ENCODE measurements around the gene AGBL1.

The AGBL1 gene

GRCh38 chr15:86275361-86275760 lies 195.7 kb downstream of the AGBL1 start:
- Histone ChIP-seq H3K4me1 (ENCODE audit: low read depth, poor library complexity, severe bottlenecking) (no peaks in the 10 kb centered on the region), H3K36me3 (ENCODE audit: insufficient read depth) (no peaks in the 10 kb centered on the region), H3K4me3 (IDR thresholded peaks at IDR 0.05; ENCODE audit: insufficient read depth, low read depth, low read length) (no peak overlapping the region), H4K20me1 (ENCODE audit: insufficient read depth) (no peaks in the 10 kb centered on the region), H3K9ac (no peak overlapping the region), H3K27me3 (ENCODE audit: insufficient read depth, low read depth) (no peaks in the 10 kb centered on the region), H3K4me2 (no peak overlapping the region), H3K27ac (no peak overlapping the region), H3K79me2 (ENCODE audit: insufficient read depth, low read depth) (no peaks in the 10 kb centered on the region), H2AFZ (ENCODE audit: low read depth) (no peak overlapping the region)
- TF ChIP-seq, protein P1, sequence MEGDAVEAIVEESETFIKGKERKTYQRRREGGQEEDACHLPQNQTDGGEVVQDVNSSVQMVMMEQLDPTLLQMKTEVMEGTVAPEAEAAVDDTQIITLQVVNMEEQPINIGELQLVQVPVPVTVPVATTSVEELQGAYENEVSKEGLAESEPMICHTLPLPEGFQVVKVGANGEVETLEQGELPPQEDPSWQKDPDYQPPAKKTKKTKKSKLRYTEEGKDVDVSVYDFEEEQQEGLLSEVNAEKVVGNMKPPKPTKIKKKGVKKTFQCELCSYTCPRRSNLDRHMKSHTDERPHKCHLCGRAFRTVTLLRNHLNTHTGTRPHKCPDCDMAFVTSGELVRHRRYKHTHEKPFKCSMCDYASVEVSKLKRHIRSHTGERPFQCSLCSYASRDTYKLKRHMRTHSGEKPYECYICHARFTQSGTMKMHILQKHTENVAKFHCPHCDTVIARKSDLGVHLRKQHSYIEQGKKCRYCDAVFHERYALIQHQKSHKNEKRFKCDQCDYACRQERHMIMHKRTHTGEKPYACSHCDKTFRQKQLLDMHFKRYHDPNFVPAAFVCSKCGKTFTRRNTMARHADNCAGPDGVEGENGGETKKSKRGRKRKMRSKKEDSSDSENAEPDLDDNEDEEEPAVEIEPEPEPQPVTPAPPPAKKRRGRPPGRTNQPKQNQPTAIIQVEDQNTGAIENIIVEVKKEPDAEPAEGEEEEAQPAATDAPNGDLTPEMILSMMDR (conservative IDR thresholded peaks at IDR 0.05; ENCODE audit: low read depth, low read length): no peak

GRCh38 chr15:86278586-86278985 lies 198.9 kb downstream of the AGBL1 start:
- Histone ChIP-seq H2AFZ (ENCODE audit: low read depth) (no peak overlapping the region), H3K79me2 (ENCODE audit: insufficient read depth, low read depth) (no peaks in the 10 kb centered on the region), H3K36me3 (ENCODE audit: insufficient read depth) (no peaks in the 10 kb centered on the region), H3K4me1 (ENCODE audit: low read depth, poor library complexity, severe bottlenecking) (no peaks in the 10 kb centered on the region), H3K9ac (no peak overlapping the region), H3K27ac (no peak overlapping the region), H3K27me3 (ENCODE audit: insufficient read depth, low read depth) (no peaks in the 10 kb centered on the region), H3K4me2 (no peak overlapping the region), H3K4me3 (IDR thresholded peaks at IDR 0.05; ENCODE audit: insufficient read depth, low read depth, low read length) (no peak overlapping the region), H4K20me1 (ENCODE audit: insufficient read depth) (no peaks in the 10 kb centered on the region)
- TF ChIP-seq, protein P1 (conservative IDR thresholded peaks at IDR 0.05; ENCODE audit: low read depth, low read length): no peak

- Histone ChIP-seq H2AFZ (ENCODE audit: low read depth) (no peak overlapping the region), H4K20me1 (ENCODE audit: insufficient read depth) (no peaks in the 10 kb centered on the region), H3K27me3 (ENCODE audit: insufficient read depth, low read depth) (no peaks in the 10 kb centered on the region), H3K27ac (no peak overlapping the region), H3K36me3 (ENCODE audit: insufficient read depth) (no peaks in the 10 kb centered on the region), H3K4me1 (ENCODE audit: low read depth, poor library complexity, severe bottlenecking) (no peaks in the 10 kb centered on the region), H3K4me3 (IDR thresholded peaks at IDR 0.05; ENCODE audit: insufficient read depth, low read depth, low read length) (no peak overlapping the region), H3K9ac (no peak overlapping the region), H3K79me2 (ENCODE audit: insufficient read depth, low read depth) (no peaks in the 10 kb centered on the region), H3K4me2 (no peak overlapping the region)
- TF ChIP-seq, protein P1 (conservative IDR thresholded peaks at IDR 0.05; ENCODE audit: low read depth, low read length): no peak
These were observed 205.0 kb downstream of the AGBL1 start for GRCh38 chr15:86284635-86285034.

DNA sequence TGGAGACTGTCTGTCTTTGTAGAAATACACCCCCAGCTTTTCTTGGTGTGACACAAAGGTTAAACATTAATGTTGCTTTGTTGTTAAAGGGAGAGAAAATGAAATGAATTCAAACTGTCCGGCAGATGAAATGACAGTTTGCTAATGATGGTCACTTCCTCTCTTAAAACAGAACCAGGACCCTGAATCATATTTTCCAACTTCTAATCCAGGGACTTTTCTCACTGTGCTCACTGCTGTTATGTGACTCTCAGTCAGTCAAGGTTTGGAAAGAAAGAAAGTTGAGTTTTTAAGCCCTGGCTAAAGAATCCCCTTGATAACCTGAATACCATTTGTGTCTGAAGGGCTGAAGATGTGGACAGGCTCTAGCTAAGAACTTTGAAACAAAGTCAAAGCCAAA lies 215.8 kb downstream of the AGBL1 start:
- no peaks in the 10 kb centered on the region for H3K79me2 ChIP-seq (ENCODE audit: insufficient read depth, low read depth)
- H3K36me3 ChIP-seq (ENCODE audit: insufficient read depth): no peaks in the 10 kb centered on the region
- H3K9ac ChIP-seq: no peak overlapping the region
- H3K4me3 ChIP-seq (IDR thresholded peaks at IDR 0.05; ENCODE audit: insufficient read depth, low read depth, low read length): no peak overlapping the region
- no peaks in the 10 kb centered on the region for H3K27me3 ChIP-seq (ENCODE audit: insufficient read depth, low read depth)
- H2AFZ ChIP-seq (ENCODE audit: low read depth): no peak overlapping the region
- no peaks in the 10 kb centered on the region for H3K4me1 ChIP-seq (ENCODE audit: low read depth, poor library complexity, severe bottlenecking)
- no peaks in the 10 kb centered on the region for H4K20me1 ChIP-seq (ENCODE audit: insufficient read depth)
- TF ChIP-seq, protein P1 (conservative IDR thresholded peaks at IDR 0.05; ENCODE audit: low read depth, low read length): no peak
- H3K4me2 ChIP-seq: no peak overlapping the region
- no peak overlapping the region for H3K27ac ChIP-seq
